Forelimb muscle (tissue), 1 donor: ENCODE data around the gene HLX. TPM values are rescaled to one million over a fixed set of nuclear protein-coding genes. Genes with fewer than 3 reads are reported as not detected.

ENCODE experiments used
- DNase-seq: peaks from one replicate; pipeline ENCODE4 v3.0.0-alpha.2; 2013; ENCODE audit warnings: low read depth
- polyA plus RNA-seq: library from polyadenylated mRNA; unstranded; fragments of 120-200 nt; gene quantifications from one replicate; pipeline ENCODE4 v1.2.1, GENCODE V29; 2013; ENCODE audit not compliant: insufficient read length

Gene HLX
- polyA plus RNA-seq, 1 donor, result 14.9 TPM

- no peak for DNase-seq
These were observed 3.0 kb downstream of the HLX start for GRCh38 chr1:220882061-220882891.

- DNase-seq, result no peak
These were observed 5.1 kb downstream of the HLX start for GRCh38 chr1:220884109-220884980.

GRCh38 chr1:220884981-220885918, 6.0 kb downstream of the HLX start:
- DNase-seq, result no peak

- DNase-seq, result no peak
These were observed 6.7 kb downstream of the HLX start for GRCh38 chr1:220885971-220886370.

GRCh38 chr1:220886470-220887201, 7.4 kb downstream of the HLX start:
- DNase-seq, result no peak

- DNase-seq, result no peak
These were observed 7.9 kb downstream of the HLX start for GRCh38 chr1:220887202-220887519.

GRCh38 chr1:220887520-220888416, 8.5 kb downstream of the HLX start:
- no peak for DNase-seq

- DNase-seq, result no peak
These were observed 9.3 kb downstream of the HLX start for GRCh38 chr1:220888417-220888986.

- DNase-seq, result no peak
These were observed 10.1 kb downstream of the HLX start for GRCh38 chr1:220889333-220889732.

GRCh38 chr1:220889848-220890287, 10.6 kb downstream of the HLX start:
- DNase-seq, result no peak

- no peak for DNase-seq
These were observed 11.4 kb downstream of the HLX start for GRCh38 chr1:220890602-220891001.

- DNase-seq, result no peak
These were observed 12.2 kb downstream of the HLX start for GRCh38 chr1:220891224-220892085.

- no peak for DNase-seq
These were observed 12.8 kb downstream of the HLX start for GRCh38 chr1:220892086-220892376.

- DNase-seq, result no peak
These were observed 13.9 kb downstream of the HLX start for GRCh38 chr1:220892997-220893700.

- DNase-seq, result no peak
These were observed 14.4 kb downstream of the HLX start for GRCh38 chr1:220893701-220894024.

GRCh38 chr1:220894025-220894923, 15.0 kb downstream of the HLX start:
- no peak for DNase-seq

GRCh38 chr1:220894924-220895256, 15.6 kb downstream of the HLX start:
- no peak for DNase-seq
